ENCODE results near the gene OR5I1.
"Not testable (repeated sequence)": the region's sequence is repeated elsewhere in the genome, so short reads cannot be mapped to it uniquely, and the experiment has no call there.

The OR5I1 gene

DNA sequence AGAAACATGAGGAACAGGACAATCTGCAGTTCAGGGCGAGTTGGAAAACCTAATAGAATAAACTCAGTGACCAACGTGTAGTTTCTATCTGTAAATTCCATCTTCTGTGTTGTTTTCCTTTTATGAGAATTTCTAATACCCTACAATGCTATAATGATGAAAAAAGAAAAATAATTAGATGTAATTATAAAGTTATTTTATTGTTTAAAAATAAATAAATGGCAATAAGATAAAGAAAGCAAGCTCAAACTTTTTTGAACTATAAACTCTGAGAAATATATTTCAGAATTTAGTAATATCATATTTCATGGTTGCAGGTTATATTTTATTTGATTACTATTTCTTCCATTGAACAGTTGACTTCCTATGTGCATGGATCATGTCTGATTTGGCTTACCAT, at the start of gene OR5I1:
Gene OR5I1 (minus strand): TSS at position 101 of the 400 bp plus-strand sequence. CDS start 0 bp downstream, at position 101.
- no peak for TF ChIP-seq POLR2A (IDR thresholded peaks at IDR 0.05; ENCODE audit: low read depth, low read length)
- DNase-seq (ENCODE audit: insufficient read length, low spot score) (no peak), FAIRE-seq (no peak)

- no peak for TF ChIP-seq POLR2A (IDR thresholded peaks at IDR 0.05; ENCODE audit: low read depth, low read length)
- DNase-seq (ENCODE audit: insufficient read length, low spot score) (no peak), FAIRE-seq (no peak)
These were observed 34.7 kb upstream of the OR5I1 start for GRCh38 chr11:55970935-55971334.

DNA sequence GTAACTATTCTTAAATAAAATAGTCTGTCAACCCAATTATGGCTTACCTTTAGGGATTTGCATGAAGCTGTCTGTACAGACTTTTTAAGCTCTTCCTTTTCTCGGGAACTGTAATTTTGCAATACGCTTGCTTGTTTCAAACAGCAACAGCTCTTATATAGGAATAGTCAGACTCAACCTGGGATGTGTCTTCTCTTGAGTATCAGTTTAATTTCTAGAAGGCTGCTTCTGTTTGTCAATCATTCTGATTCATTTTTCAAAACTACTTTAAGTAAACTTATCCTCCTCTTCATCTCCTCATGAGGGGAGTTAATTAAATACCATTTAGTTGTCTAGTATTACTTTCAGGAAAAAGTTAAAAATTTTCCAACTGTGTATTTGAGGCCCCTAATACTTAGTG, 33.6 kb upstream of the OR5I1 start, which contains the start of gene OR10AG1:
Gene OR10AG1 (minus strand): TSS at position 101 of the 400 bp plus-strand sequence. CDS start 38 bp downstream, at position 63.
- no peak for DNase-seq (ENCODE audit: insufficient read length, low spot score)
- TF ChIP-seq POLR2A (IDR thresholded peaks at IDR 0.05; ENCODE audit: low read depth, low read length) = no peak
- no peak for FAIRE-seq

- no peak for TF ChIP-seq POLR2A (IDR thresholded peaks at IDR 0.05; ENCODE audit: low read depth, low read length)
- FAIRE-seq (no peak), DNase-seq (ENCODE audit: insufficient read length, low spot score) (no peak)
These were observed 31.7 kb upstream of the OR5I1 start for GRCh38 chr11:55967914-55968313.

DNA sequence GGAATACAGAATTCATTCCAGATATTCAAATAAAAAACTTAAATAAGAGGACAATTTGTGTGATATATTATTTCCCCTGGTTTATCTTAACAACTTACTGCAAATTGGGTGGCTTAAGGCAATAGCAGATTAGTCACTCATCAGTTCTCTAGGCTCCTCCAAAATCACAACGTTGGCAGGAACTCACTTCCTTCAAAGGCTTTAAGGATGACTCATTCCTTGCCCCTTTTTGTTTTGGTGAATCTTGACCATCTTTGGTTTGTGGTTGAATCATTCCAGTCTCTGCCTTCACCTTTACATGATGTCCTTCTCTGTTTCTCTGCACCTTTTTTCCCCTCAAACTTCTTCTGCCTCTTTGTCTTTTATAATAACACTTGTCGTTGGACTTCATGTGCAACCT, 30.2 kb upstream of the OR5I1 start:
- no peak for FAIRE-seq
- DNase-seq (ENCODE audit: insufficient read length, low spot score) = no peak
- no peak for TF ChIP-seq POLR2A (IDR thresholded peaks at IDR 0.05; ENCODE audit: low read depth, low read length)

GRCh38 chr11:55956521-55956920, 20.3 kb upstream of the OR5I1 start:
- TF ChIP-seq POLR2A (IDR thresholded peaks at IDR 0.05; ENCODE audit: low read depth, low read length) = no peak
- DNase-seq (ENCODE audit: insufficient read length, low spot score) (no peak), FAIRE-seq (no peak)

DNA sequence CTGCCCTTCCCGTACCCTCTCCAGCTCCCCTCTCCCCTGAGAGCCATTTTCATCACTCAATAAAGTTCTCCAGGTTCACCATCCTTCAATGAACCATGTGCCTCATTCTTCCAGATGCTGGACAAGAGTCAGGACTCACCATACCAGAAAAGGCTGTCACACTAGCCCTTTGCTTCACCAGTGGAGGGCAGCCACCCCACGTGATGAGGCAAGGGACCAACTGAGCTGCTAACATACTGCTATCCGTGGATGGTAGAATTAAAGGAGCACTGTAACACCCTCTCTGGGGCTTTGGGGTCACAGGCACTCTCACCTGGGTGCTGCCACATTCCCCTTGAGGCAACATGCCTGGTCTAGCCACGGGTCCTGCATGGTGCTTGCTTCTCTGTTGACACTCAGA, 13.1 kb upstream of the OR5I1 start:
- no peak for TF ChIP-seq POLR2A (IDR thresholded peaks at IDR 0.05; ENCODE audit: low read depth, low read length)
- FAIRE-seq = no peak
- DNase-seq (ENCODE audit: insufficient read length, low spot score) = no peak

- TF ChIP-seq POLR2A (IDR thresholded peaks at IDR 0.05; ENCODE audit: low read depth, low read length) = no peak
- FAIRE-seq (no peak), DNase-seq (ENCODE audit: insufficient read length, low spot score) (no peak)
These were observed 6.7 kb upstream of the OR5I1 start for GRCh38 chr11:55942785-55943392.

- TF ChIP-seq POLR2A (IDR thresholded peaks at IDR 0.05; ENCODE audit: low read depth, low read length) = no peak
- DNase-seq (ENCODE audit: insufficient read length, low spot score) (no peak), FAIRE-seq (no peak)
These were observed 15.7 kb downstream of the OR5I1 start for GRCh38 chr11:55920537-55920936.

DNA sequence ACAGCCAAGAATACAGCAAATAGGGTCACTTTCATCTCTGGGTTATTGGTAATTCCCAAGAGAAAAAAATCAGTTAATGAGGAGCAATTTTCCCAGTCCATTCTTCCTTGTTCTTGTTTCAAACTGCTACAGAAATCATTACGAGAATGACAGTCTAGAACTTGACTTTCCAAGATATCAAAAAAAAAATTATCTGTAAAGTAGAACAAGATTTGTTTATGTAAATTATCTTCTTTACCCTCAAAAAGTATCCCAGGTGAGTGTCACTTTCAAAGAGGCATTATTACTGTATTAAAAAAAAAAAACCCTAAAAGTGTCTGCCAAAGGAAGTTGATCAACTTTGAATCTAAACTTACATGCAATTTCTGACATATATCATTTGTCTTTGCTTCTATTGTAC, 21.7 kb downstream of the OR5I1 start, which contains the start of gene OR5W2:
Gene OR5W2 (minus strand): TSS at position 101 of the 400 bp plus-strand sequence. CDS start 0 bp downstream, at position 101.
- no peak for DNase-seq (ENCODE audit: insufficient read length, low spot score)
- FAIRE-seq = no peak
- no peak for TF ChIP-seq POLR2A (IDR thresholded peaks at IDR 0.05; ENCODE audit: low read depth, low read length)

- no peak for FAIRE-seq
- no peak for DNase-seq (ENCODE audit: insufficient read length, low spot score)
- no peak for TF ChIP-seq POLR2A (IDR thresholded peaks at IDR 0.05; ENCODE audit: low read depth, low read length)
These were observed 33.9 kb downstream of the OR5I1 start for GRCh38 chr11:55902308-55902707.

GRCh38 chr11:55895216-55895615, 41.0 kb downstream of the OR5I1 start:
- DNase-seq (ENCODE audit: insufficient read length, low spot score) (no peak), FAIRE-seq (no peak)
- TF ChIP-seq POLR2A (IDR thresholded peaks at IDR 0.05; ENCODE audit: low read depth, low read length) = no peak

GRCh38 chr11:55885481-55885880, 50.7 kb downstream of the OR5I1 start:
- FAIRE-seq; DNase-seq (ENCODE audit: insufficient read length, low spot score): not testable (repeated sequence)
